Mammary epithelial cell (primary cell): Measurements from ENCODE around the gene PIP.
"Not testable (repeated sequence)": the region's sequence is repeated elsewhere in the genome, so short reads cannot be mapped to it uniquely, and the experiment has no call there.

ENCODE experiments used
- EZH2 ChIP-seq: IDR thresholded peaks from 2 replicates; pipeline ENCODE4 v1.6.1; 2012; ENCODE audit warnings: low read length, inconsistent platforms, borderline replicate concordance
- TF ChIP-seq, protein P1 (sequence below), 2 donors: IDR thresholded peaks in 1 of 2; conservative IDR thresholded peaks in 1 of 2; 2 replicates each; pipeline ENCODE4 v1.5.1; 2011 to 2012; ENCODE audit warnings: inconsistent platforms in 2 of 2, low read length in 2 of 2, mild to moderate bottlenecking in 2 of 2, control low read depth in 1 of 2, low read depth in 1 of 2; ENCODE audit not compliant: insufficient read depth in 1 of 2; ENCODE audit errors: extremely low read depth in 1 of 2

DNA sequence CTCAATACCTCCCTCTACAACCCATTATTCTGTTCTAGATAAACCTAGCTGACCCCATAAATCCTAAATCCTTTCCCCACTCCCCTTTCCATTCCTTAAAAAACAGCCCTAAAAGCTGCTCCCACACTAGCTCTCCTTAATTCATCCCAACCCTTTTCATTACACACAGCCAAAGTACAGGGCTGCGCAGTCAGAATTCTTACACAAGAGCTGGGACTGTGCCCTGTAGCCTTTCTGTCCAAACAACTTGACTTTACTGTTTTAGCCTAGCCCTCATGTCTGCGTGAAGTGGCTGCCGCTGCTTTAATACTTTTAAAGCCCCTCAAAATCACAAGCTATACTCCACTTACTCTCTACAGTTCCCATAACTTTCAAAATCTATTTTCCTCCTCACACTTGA is 23.9 kb upstream of the PIP start:
- TF ChIP-seq, protein P1, sequence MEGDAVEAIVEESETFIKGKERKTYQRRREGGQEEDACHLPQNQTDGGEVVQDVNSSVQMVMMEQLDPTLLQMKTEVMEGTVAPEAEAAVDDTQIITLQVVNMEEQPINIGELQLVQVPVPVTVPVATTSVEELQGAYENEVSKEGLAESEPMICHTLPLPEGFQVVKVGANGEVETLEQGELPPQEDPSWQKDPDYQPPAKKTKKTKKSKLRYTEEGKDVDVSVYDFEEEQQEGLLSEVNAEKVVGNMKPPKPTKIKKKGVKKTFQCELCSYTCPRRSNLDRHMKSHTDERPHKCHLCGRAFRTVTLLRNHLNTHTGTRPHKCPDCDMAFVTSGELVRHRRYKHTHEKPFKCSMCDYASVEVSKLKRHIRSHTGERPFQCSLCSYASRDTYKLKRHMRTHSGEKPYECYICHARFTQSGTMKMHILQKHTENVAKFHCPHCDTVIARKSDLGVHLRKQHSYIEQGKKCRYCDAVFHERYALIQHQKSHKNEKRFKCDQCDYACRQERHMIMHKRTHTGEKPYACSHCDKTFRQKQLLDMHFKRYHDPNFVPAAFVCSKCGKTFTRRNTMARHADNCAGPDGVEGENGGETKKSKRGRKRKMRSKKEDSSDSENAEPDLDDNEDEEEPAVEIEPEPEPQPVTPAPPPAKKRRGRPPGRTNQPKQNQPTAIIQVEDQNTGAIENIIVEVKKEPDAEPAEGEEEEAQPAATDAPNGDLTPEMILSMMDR (conservative IDR thresholded peaks at IDR 0.05 in 1 of 2, IDR thresholded peaks at IDR 0.05 in 1 of 2; ENCODE audit: extremely low read depth in 1 of 2, insufficient read depth in 1 of 2, low read depth in 1 of 2, low read length in 2 of 2): not testable (repeated sequence)
- not testable (repeated sequence) for TF ChIP-seq EZH2
